ENCODE measurements around the gene TPI1.
"Not testable (repeated sequence)": the region's sequence is repeated elsewhere in the genome, so short reads cannot be mapped to it uniquely, and the experiment has no call there.

Gene TPI1

GRCh38 chr12:6869049-6870021 lies 2.0 kb downstream of the TPI1 start:
- peak; percentile 63 for DNase-seq (ENCODE audit: low spot score)

GRCh38 chr12:6870304-6870703 lies 3.0 kb downstream of the TPI1 start:
- not testable (repeated sequence) for DNase-seq (ENCODE audit: low spot score)

GRCh38 chr12:6871052-6871957 lies 4.0 kb downstream of the TPI1 start:
- DNase-seq (ENCODE audit: low spot score) = no peak

GRCh38 chr12:6872073-6873048 lies 5.0 kb downstream of the TPI1 start:
- DNase-seq (ENCODE audit: low spot score) = peak; percentile 73

- peak; percentile 91 for DNase-seq (ENCODE audit: low spot score)
These were observed 6.0 kb downstream of the TPI1 start, which contains the start of gene SPSB2 for GRCh38 chr12:6873094-6874014. Gene SPSB2 (minus strand): TSS chr12:6873303. CDS start chr12:6872901, 402 bp downstream.

GRCh38 chr12:6874015-6874368 lies 6.7 kb downstream of the TPI1 start:
- not testable (repeated sequence) for DNase-seq (ENCODE audit: low spot score)

- not testable (repeated sequence) for DNase-seq (ENCODE audit: low spot score)
These were observed 12.5 kb downstream of the TPI1 start for GRCh38 chr12:6879824-6880223.

GRCh38 chr12:6883252-6883651 lies 15.9 kb downstream of the TPI1 start:
- DNase-seq (ENCODE audit: low spot score) = no peak

GRCh38 chr12:6883683-6884082 lies 16.4 kb downstream of the TPI1 start:
- DNase-seq (ENCODE audit: low spot score) = no peak

GRCh38 chr12:6884539-6884938 lies 17.2 kb downstream of the TPI1 start:
- no peak for DNase-seq (ENCODE audit: low spot score)

- DNase-seq (ENCODE audit: low spot score) = not testable (repeated sequence)
These were observed 19.1 kb downstream of the TPI1 start for GRCh38 chr12:6886206-6886999.

- DNase-seq (ENCODE audit: low spot score) = no peak
These were observed 20.1 kb downstream of the TPI1 start for GRCh38 chr12:6887460-6887859.

GRCh38 chr12:6888360-6888759 lies 21.0 kb downstream of the TPI1 start:
- DNase-seq (ENCODE audit: low spot score) = no peak

- not testable (repeated sequence) for DNase-seq (ENCODE audit: low spot score)
These were observed 21.5 kb downstream of the TPI1 start for GRCh38 chr12:6888794-6889193.

- DNase-seq (ENCODE audit: low spot score) = not testable (repeated sequence)
These were observed 22.6 kb downstream of the TPI1 start for GRCh38 chr12:6889775-6890573.

- peak; percentile 98 for DNase-seq (ENCODE audit: low spot score)
These were observed 23.7 kb downstream of the TPI1 start for GRCh38 chr12:6890789-6891645.

GRCh38 chr12:6891646-6892001 lies 24.3 kb downstream of the TPI1 start:
- no peak for DNase-seq (ENCODE audit: low spot score)

GRCh38 chr12:6892683-6893082 lies 25.4 kb downstream of the TPI1 start:
- DNase-seq (ENCODE audit: low spot score) = not testable (repeated sequence)
